HG03108 (cell line): ENCODE measurements around the gene ALDH3B1.

Source experiments
- ATAC-seq: cut with Tn5 transposase; IDR thresholded peaks from one replicate; pipeline ENCODE4 v1.9.1; 2021; ENCODE audit warnings: moderate library complexity; ENCODE audit not compliant: unreplicated experiment

The ALDH3B1 gene

DNA sequence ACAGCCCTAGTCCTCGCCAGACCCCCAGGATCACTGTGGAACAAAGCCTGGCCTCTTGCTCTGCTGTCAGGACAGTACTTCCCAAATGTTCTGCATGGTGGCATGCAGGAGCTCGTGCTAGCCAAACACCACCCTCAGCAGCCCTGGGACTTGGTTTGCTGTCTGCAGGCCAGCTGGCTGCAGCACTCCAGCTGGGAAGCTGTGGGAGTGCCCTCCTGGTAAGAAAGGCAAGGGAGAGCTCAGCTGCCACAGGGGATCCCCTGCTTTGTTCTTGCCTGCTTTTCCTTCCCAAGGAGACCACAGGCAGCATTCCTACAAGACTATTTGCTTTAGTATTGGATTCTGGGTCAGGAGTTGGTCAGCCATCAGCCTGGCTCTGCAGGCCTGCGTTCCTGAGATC lies 56.6 kb downstream of the ALDH3B1 start:
- ATAC-seq = no peak

DNA sequence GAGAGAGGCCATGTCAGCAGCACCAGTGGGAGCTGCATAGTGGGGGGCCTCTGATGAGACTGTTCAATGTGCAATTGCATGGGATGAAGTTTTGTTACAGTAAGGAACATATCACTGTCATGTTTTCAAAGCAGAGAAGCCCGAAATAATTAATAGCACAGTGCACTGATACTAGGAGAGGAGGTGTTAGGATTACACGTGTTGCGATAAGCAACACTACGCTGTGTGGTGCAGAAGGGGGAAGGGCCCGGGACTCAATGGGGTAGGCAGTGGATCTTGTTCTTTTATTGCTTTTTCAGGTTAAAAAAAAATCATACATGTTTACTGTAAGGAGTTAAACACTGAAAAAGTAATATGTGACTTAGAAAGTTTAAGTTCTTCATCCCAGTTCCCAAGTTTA lies 57.9 kb downstream of the ALDH3B1 start:
- ATAC-seq = no peak

DNA sequence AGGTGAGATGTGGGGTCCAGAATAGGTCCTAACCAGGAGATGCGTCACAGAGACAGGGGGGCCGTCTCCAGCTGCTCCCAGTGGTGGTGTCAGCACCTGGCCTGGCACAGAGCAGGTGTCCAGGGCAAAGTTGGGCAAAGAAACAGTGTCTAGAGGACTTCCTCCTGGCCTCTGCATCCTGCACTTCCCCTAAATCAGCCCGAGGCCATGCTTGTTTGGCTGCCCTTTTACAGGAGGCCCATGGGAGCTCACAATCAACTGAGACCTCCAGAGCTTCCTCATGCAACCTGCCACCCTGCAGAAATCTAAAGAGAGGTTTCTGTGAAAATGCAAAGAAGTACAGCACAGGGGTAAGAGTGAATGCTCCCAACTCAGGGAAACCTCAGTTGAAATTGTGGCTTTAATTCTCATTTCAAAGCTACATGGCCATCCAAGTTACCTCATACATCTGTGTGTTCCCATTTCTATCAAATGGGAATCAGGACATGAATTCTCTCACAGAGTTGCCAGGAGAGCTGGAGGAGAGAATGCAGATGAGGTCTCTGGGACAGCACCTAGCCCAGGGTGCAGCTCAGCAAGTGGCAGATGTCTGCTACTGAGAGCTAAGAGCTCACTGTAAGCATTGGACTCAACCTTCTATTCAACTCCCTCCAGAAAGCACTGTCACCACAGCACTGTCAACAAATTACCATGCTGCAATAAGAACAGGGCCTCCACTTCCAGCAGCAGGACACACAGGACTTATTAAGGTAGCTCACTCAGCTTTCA lies 61.3 kb downstream of the ALDH3B1 start:
- no peak for ATAC-seq

- ATAC-seq = no peak
Observed at GRCh38 chr11:68074584-68075352, 64.6 kb downstream of the ALDH3B1 start.

GRCh38 chr11:68076371-68077042 lies 66.4 kb downstream of the ALDH3B1 start:
- ATAC-seq = no peak

- peak; percentile 63 for ATAC-seq
Observed at GRCh38 chr11:68077617-68078582, 67.8 kb downstream of the ALDH3B1 start.
